Kidney epithelial cell (primary cell): ENCODE results near the gene SPHK2. TPM values are rescaled to one million over a fixed set of nuclear protein-coding genes. Genes with fewer than 3 reads are reported as not detected.

Source experiments
- DNase-seq: peaks from one replicate; pipeline ENCODE4 v3.0.0-alpha.2; 2010; ENCODE audit warnings: low read depth
- H3K27me3 ChIP-seq: 2 replicates; pipeline ENCODE4 v1.6.0; 2011; ENCODE audit warnings: low read length; ENCODE audit not compliant: control insufficient read depth, insufficient read depth
- H3K36me3 ChIP-seq: 2 replicates; pipeline ENCODE4 v1.5.1; 2011; ENCODE audit warnings: low read length; ENCODE audit not compliant: control insufficient read depth, insufficient read depth
- H3K4me3 ChIP-seq: 2 replicates; pipeline ENCODE4 v1.5.1; 2011; ENCODE audit warnings: low read depth, mild to moderate bottlenecking, control low read depth, low read length
- CTCF ChIP-seq: IDR thresholded peaks from 2 replicates; pipeline ENCODE4 v1.5.1; 2011; ENCODE audit warnings: mild to moderate bottlenecking, moderate library complexity, low read length, control low read depth, inconsistent platforms; ENCODE audit not compliant: insufficient read depth, poor library complexity, severe bottlenecking
- total RNA-seq: library from RNA; depleted of rRNA; stranded (reverse); fragments of >200 nt; gene quantifications from 2 replicates; pipeline ENCODE4 v1.2.3, GENCODE V29; 2015

The SPHK2 gene
- total RNA-seq, 1 donor from 2014 or later: 27.9 TPM

- no peak for DNase-seq
- peaks cover 11% of the 10 kb centered on the region for H3K27me3 ChIP-seq
- H3K36me3 ChIP-seq: no peaks in the 10 kb centered on the region
- TF ChIP-seq CTCF: no peak
- H3K4me3 ChIP-seq: no peak overlapping the region
Measured at GRCh38 chr19:48595833-48596232, 23.5 kb upstream of the SPHK2 start.

GRCh38 chr19:48596237-48596636 is 23.1 kb upstream of the SPHK2 start:
- Histone ChIP-seq H3K4me3 (no peak overlapping the region), H3K36me3 (no peaks in the 10 kb centered on the region), H3K27me3 (peaks cover 11% of the 10 kb centered on the region)
- no peak for DNase-seq
- TF ChIP-seq CTCF: no peak

GRCh38 chr19:48596679-48597465 is 22.4 kb upstream of the SPHK2 start:
- DNase-seq: no peak
- peaks cover 11% of the 10 kb centered on the region for H3K27me3 ChIP-seq
- no peak overlapping the region for H3K4me3 ChIP-seq
- no peak for TF ChIP-seq CTCF
- no peaks in the 10 kb centered on the region for H3K36me3 ChIP-seq

- peaks cover 11% of the 10 kb centered on the region for H3K27me3 ChIP-seq
- TF ChIP-seq CTCF: no peak
- no peak for DNase-seq
- H3K36me3 ChIP-seq: no peaks in the 10 kb centered on the region
- H3K4me3 ChIP-seq: no peak overlapping the region
Measured at GRCh38 chr19:48598996-48599700, 20.2 kb upstream of the SPHK2 start.

GRCh38 chr19:48600679-48601417 is 18.5 kb upstream of the SPHK2 start:
- H3K36me3 ChIP-seq: no peaks in the 10 kb centered on the region
- no peak for DNase-seq
- H3K4me3 ChIP-seq: no peak overlapping the region
- peaks cover 11% of the 10 kb centered on the region for H3K27me3 ChIP-seq
- no peak for TF ChIP-seq CTCF
